CD4-positive, alpha-beta T cell (primary cell): ENCODE measurements around the gene NOC4L. TPM values are rescaled to one million over a fixed set of nuclear protein-coding genes. Genes with fewer than 3 reads are reported as not detected.
"Not testable (repeated sequence)": the region's sequence is repeated elsewhere in the genome, so short reads cannot be mapped to it uniquely, and the experiment has no call there.

Experiments
- ATAC-seq: fragments of 200-7000 bp; cut with Tn5 transposase; one replicate; pipeline ENCODE4 v1.10.0; 2022; ENCODE audit warnings: mild to moderate bottlenecking; ENCODE audit not compliant: poor library complexity
- CTCF ChIA-PET: fragments of 350-600 bp; sonication (Branson Sonifier 250); formaldehyde crosslinking; loops from one replicate; lab custom pipeline; 2021; ENCODE audit warnings: antibody characterized with exemption, inconsistent platforms; lab: Charles Lee
- POLR2A ChIA-PET: fragments of 350-600 bp; sonication (Branson Sonifier 250); formaldehyde crosslinking; loops from one replicate; lab custom pipeline; 2021; ENCODE audit warnings: antibody characterized with exemption, inconsistent platforms; lab: Charles Lee
- DNase-seq, 14 experiments: peaks; one replicate each; pipeline ENCODE4 v3.0.0-alpha.2; 2013 to 2020; ENCODE audit warnings: mixed read lengths in 2 of 14
- H3K27ac ChIP-seq, 2 donors: one replicate each; pipeline versions ENCODE4 v1.5.1 to v1.7.0; 2013; ENCODE audit warnings: low read length in 2 of 2, low read depth in 1 of 2, mild to moderate bottlenecking in 1 of 2
- H3K27me3 ChIP-seq, 2 experiments: 1 replicate in 1 of 2; 2 replicates in 1 of 2; pipeline versions ENCODE4 v1.6.1 to v1.7.0; 2013; ENCODE audit warnings: low read length in 2 of 2, control low read depth in 1 of 2, mild to moderate bottlenecking in 1 of 2, moderate library complexity in 1 of 2; ENCODE audit not compliant: insufficient read depth in 2 of 2, control insufficient read depth in 1 of 2
- H3K36me3 ChIP-seq: one replicate; pipeline ENCODE4 v1.6.1; 2013; ENCODE audit warnings: low read length, control low read depth; ENCODE audit not compliant: insufficient read depth
- H3K4me1 ChIP-seq: one replicate; pipeline ENCODE4 v1.6.1; 2013; ENCODE audit warnings: low read length, control low read depth; ENCODE audit not compliant: insufficient read depth
- H3K4me3 ChIP-seq: one replicate; pipeline ENCODE4 v1.5.1; 2013; ENCODE audit warnings: mild to moderate bottlenecking, low read length, moderate library complexity
- H3K9me3 ChIP-seq, 2 experiments: 1 replicate in 1 of 2; 2 replicates in 1 of 2; pipeline versions ENCODE4 v1.6.1 to v1.7.0; 2013; ENCODE audit warnings: low read length in 2 of 2, mild to moderate bottlenecking in 2 of 2, control low read depth in 1 of 2, moderate library complexity in 1 of 2; ENCODE audit not compliant: control insufficient read depth in 1 of 2, insufficient read depth in 1 of 2
- H3K27ac Mint-ChIP-seq: one replicate; pipeline ENCODE4 v1.8.0; 2020; ENCODE audit warnings: mixed read lengths
- H3K27me3 Mint-ChIP-seq: one replicate; pipeline ENCODE4 v1.8.0; 2021; ENCODE audit warnings: mixed read lengths
- H3K36me3 Mint-ChIP-seq: one replicate; pipeline ENCODE4 v1.8.0; 2021; ENCODE audit warnings: low read depth, mixed read lengths
- H3K4me1 Mint-ChIP-seq: one replicate; pipeline ENCODE4 v1.8.0; 2021; ENCODE audit warnings: low read depth, mixed read lengths
- H3K4me3 Mint-ChIP-seq: one replicate; pipeline ENCODE4 v1.8.0; 2020; ENCODE audit warnings: mild to moderate bottlenecking, mixed read lengths
- H3K9me3 Mint-ChIP-seq: one replicate; pipeline ENCODE4 v1.8.0; 2020; ENCODE audit warnings: mixed read lengths
- CTCF ChIP-seq: fragments of 200-600 bp; IDR thresholded peaks from one replicate; pipeline ENCODE4 v1.8.0; 2022; ENCODE audit warnings: antibody characterized with exemption, mild to moderate bottlenecking
- intact Hi-C, 2 experiments: fragments of 100-400 bp; cut with DNase I in 1 of 2; cut with micrococcal nuclease in 1 of 2; formaldehyde crosslinking; loops; one replicate each; pipeline versions ENCODE4 v1.15.1 to v1.9.0; 2023 to 2025; cut with DNase I, micrococcal nuclease
- total RNA-seq, 174 experiments: library from RNA in 2 of 174; stranded (reverse) in 2 of 174; gene quantifications; one replicate each; pipeline ENCODE4 v1.2.3 and lab custom pipeline; 2021 to 2026

The NOC4L gene
- total RNA-seq, 2 experiments from 2014 or later, result 21.8 to 22.3 TPM

GRCh38 chr12:132147423-132148367, 3.4 kb downstream of the NOC4L start:
- ATAC-seq (no peak), DNase-seq (peak in 1 of 14 experiments; percentile 34)
- ChIA-PET POLR2A (no interaction called here), CTCF (no interaction called here)
- Mint-ChIP-seq H3K9me3 (no peaks in the 10 kb centered on the region), H3K36me3 (peaks cover 35% of the 10 kb centered on the region), H3K4me1 (peaks cover 25% of the 10 kb centered on the region), H3K4me3 (peak overlapping the region; percentile 30), H3K27me3 (no peaks in the 10 kb centered on the region), H3K27ac (no peak overlapping the region)
- Histone ChIP-seq H3K27ac (no peak overlapping the region), H3K36me3 (peaks cover 35% of the 10 kb centered on the region), H3K27me3 (no peaks in the 10 kb centered on the region), H3K4me1 (peaks cover 34% of the 10 kb centered on the region), H3K4me3 (no peak overlapping the region), H3K9me3 (no peaks in the 10 kb centered on the region)
- TF ChIP-seq CTCF, result no peak
- intact Hi-C loops, result no loop called here

- H3K27ac ChIP-seq, result no peak overlapping the region
- no peaks in the 10 kb centered on the region for H3K9me3 ChIP-seq
- H3K9me3 Mint-ChIP-seq, result no peaks in the 10 kb centered on the region
- H3K4me1 Mint-ChIP-seq, result peaks cover 20% of the 10 kb centered on the region
- ChIA-PET CTCF (no interaction called here), POLR2A (no interaction called here)
- no peaks in the 10 kb centered on the region for H3K27me3 ChIP-seq
- DNase-seq (no peak), ATAC-seq (no peak)
- TF ChIP-seq CTCF, result no peak
- peaks cover 35% of the 10 kb centered on the region for H3K36me3 ChIP-seq
- no peak overlapping the region for H3K27ac Mint-ChIP-seq
- intact Hi-C loops, result no loop called here
- no peaks in the 10 kb centered on the region for H3K27me3 Mint-ChIP-seq
- H3K4me1 ChIP-seq, result peaks cover 26% of the 10 kb centered on the region
- peak overlapping the region; percentile 30 for H3K4me3 Mint-ChIP-seq
- H3K4me3 ChIP-seq, result no peak overlapping the region
- H3K36me3 Mint-ChIP-seq, result peaks cover 30% of the 10 kb centered on the region
Measured at GRCh38 chr12:132148368-132149045, 4.2 kb downstream of the NOC4L start.

- CTCF ChIA-PET, H3K27ac Mint-ChIP-seq, intact Hi-C loops, H3K4me3 Mint-ChIP-seq, H3K27me3 Mint-ChIP-seq, H3K4me3 ChIP-seq, POLR2A ChIA-PET, H3K9me3 ChIP-seq, DNase-seq, H3K9me3 Mint-ChIP-seq, ATAC-seq, H3K27ac ChIP-seq, H3K27me3 ChIP-seq: not testable (repeated sequence)
- Histone ChIP-seq H3K4me1 (peaks cover 34% of the 10 kb centered on the region), H3K36me3 (peaks cover 35% of the 10 kb centered on the region)
- Mint-ChIP-seq H3K36me3 (peaks cover 24% of the 10 kb centered on the region), H3K4me1 (peaks cover 15% of the 10 kb centered on the region)
Measured at GRCh38 chr12:132149526-132149925, 5.3 kb downstream of the NOC4L start.
